Measurements from ENCODE around the gene IL23A.
A peak's percentile ranks its signal among the peaks of the same experiment; 100 is the strongest.
"Not testable (repeated sequence)": the region's sequence is repeated elsewhere in the genome, so short reads cannot be mapped to it uniquely, and the experiment has no call there.

Gene IL23A, protein sequence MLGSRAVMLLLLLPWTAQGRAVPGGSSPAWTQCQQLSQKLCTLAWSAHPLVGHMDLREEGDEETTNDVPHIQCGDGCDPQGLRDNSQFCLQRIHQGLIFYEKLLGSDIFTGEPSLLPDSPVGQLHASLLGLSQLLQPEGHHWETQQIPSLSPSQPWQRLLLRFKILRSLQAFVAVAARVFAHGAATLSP

DNA sequence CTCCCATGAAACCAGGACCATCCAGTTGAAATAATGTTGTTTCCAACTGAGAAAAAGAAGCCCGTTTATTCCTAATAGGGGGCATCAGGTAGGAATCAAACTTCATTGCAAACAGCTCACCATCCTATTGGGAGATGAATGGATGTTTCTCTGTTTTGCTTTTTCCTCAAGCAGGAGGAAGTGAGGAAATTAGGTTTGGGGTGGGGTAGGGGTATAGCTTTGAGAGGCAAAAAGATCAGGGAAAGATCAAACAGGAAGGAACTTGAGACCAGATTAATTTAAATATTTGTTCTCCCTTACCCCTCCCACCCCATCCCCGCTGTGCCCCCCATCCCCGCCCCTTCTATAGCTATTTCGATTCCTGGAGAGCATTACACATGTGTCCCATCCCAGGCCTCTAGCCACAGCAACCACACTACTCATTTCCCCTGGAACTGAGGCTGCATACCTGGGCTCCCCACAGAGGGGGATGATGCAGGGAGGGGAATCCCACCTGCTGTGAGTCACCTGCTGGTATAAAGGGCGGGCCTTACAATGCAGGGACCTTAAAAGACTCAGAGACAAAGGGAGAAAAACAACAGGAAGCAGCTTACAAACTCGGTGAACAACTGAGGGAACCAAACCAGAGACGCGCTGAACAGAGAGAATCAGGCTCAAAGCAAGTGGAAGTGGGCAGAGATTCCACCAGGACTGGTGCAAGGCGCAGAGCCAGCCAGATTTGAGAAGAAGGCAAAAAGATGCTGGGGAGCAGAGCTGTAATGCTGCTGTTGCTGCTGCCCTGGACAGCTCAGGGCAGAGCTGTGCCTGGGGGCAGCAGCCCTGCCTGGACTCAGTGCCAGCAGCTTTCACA is at the start of gene IL23A:
Gene IL23A (plus strand): TSS at position 577 of the 850 bp plus-strand sequence. CDS start 161 bp downstream, at position 738.
- DNase-seq, result peak; percentile 66

DNA sequence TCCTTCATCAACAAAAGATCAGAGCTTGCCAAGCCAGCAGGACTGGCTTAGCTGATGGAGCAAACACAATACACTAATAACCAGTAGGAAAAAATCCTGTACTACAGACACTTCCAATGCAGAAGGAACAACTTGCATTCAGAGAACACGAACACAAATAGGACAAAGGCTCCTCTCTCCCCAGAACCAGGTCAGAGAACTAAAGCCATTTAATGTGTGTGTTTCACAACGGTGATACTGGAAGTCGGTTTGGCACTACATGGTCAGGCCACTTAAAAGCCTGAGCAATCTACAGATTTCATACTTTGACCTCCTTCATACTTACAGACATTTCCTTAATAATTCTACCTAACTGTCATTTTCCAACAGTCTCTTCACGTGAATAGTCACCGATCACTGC is 44.9 kb upstream of the IL23A start:
- no peak for DNase-seq

DNA sequence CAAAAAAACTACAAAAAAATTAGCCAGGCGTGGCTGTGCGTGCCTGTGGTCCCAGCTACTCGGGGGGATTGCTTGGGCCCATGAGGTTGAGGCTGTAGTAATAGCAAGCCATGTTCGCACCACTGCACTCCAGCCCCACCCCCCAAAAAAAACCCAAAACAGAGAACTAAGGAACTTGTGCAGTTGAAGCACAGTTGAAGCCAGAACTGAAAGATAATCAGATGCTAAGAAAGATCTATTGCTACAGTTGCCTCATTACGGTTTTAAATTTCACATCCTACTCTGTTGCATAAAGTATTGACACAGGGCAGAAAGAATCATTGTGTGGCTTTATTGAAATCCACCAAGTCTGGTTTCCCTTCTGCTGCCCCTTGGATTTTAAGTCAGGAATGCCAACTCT is 42.4 kb upstream of the IL23A start:
- no peak for DNase-seq

DNA sequence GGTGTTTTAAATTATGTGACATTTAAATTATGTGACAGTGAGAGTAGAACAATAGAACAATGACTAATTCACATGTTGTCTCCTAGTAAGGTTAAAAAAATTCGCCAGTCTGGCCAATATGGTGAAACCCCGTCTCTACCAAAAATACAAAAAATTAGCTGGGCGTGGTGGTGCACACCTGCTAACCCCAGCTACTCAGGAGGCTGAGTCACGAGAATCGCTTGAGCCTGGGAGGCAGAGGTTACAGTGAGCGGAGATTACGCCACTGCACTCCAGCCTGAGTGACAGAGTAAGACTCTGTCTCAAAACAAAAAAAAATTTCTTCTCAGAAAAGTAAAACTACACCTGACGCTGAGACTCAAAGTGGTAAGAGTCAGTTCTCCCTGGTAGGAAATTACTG is 41.3 kb upstream of the IL23A start:
- no peak for DNase-seq

DNA sequence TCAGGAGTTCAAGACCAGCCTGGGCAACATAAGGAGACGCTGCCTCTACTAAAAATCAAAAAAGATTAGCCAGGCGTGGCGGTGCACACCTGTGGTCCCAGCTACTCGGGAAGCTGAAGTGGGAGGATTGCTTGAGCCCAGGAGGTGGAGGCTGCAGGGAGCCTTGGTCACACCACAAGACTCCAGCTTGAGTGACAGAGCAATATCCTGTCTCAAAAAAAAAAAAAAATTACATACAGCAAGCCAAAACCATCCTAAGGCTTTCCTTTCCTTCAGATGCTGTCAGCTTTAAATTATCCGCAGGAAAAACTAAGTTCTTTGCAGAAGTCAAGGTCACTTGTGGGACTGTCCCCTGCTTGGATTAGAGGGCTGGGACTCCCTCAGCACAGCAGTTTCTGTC is 39.9 kb upstream of the IL23A start:
- DNase-seq, result no peak

DNA sequence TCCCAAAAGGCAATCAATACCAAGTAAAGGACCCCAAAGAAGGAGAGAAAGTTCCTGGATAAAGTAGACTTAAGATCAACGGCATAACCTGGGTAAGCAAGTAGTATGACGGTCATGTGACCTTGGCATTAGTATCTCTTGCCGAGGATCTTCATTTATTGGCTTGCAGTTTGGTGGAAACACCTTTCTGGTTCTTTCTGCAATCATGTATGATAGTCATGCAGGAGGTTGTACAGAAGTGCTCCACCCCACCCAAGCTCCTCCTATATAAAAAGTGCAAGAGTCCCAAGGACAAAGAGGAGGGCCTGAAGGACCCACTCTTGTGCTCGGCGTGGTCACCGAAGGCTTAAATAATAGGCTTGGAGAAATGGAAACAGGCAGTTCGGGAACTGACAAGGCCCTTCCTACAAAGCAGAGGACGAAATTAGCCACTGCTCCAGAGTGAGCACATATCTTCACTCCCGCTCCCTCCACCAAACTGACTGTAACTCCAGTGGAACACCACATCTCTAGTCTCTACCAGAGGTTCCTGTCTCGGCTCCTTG is 39.3 kb upstream of the IL23A start:
- peak; percentile 56 for DNase-seq

DNA sequence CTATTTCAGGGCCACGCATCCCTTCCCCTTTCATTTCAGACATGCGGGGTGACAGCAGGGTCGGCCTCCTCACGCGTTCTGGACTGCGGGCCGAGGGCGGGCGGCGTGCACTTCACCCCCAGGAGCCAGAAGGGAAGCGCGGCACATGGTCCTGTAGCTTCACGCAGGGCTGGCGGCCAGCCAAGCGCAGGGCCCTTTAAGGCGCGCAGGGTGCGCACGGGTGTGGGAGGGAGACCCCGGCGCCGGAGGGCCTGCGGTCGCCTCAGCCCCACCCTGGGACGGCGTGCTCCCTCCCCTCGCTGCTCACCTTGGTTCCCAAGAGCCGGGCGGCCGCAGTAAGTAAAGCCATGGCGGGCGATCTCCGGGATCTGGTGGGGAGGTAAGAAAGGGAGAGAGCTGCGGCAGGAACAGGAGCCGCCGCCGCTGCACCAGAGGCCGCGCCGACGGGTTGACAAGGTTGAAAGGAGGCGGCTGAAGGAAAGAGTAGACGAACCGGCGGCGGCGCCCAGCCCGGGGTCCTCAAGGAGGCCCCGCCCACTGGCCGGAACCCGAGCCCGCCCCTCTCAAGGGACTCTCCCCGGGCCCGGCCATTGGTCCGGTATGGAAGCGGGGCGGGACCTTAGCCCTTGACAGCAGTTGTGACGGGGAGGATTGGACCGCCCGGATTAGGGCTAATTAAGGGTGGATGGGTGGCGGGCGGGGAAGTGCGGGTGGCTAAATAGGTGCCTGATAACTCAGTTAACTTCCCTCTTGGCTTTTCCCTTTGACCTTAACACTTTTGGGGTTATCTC is 38.6 kb upstream of the IL23A start, which contains the start of gene CS:
Gene CS (minus strand): TSS at position 478 of the 791 bp plus-strand sequence. CDS start 129 bp downstream, at position 349.
- DNase-seq, result peak; percentile 99

DNA sequence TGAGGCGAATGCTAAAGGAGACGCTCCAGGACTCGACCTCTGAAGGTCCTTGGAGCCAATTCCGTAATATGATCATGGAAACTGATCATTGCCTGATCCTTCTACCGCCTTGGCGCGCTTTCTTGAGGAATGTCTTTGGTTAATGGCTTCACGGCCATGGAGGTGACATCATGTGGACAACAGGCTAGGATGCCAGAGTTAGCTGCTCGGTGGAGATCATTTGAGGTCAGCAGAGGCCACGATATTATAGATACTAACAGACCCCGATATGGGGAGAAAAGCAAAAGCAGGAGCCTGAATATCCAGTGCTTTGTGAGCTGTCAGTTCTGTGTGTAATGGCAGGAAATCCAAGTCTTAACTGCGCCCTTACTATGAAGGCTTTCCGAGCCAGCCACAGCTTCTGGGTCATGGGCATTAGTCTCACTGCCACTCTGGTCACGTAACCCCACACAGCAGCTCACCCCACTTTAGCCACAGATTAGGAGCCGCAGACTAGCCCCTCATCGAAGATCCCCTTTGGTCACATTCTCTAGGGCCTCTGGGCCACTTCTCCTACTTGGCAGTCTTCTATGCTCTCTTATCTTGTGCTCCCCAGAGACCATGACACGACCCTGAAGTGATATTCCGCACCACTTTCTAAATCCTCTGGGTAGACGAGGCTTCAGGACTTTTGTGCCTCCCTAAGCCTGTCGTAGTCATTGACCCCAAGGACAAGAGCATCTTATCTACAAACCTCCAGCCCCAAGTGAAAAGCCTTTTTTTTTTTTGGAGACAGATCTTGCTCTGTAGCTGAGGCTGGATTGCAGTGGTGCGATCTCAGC is 37.8 kb upstream of the IL23A start:
- DNase-seq, result no peak

DNA sequence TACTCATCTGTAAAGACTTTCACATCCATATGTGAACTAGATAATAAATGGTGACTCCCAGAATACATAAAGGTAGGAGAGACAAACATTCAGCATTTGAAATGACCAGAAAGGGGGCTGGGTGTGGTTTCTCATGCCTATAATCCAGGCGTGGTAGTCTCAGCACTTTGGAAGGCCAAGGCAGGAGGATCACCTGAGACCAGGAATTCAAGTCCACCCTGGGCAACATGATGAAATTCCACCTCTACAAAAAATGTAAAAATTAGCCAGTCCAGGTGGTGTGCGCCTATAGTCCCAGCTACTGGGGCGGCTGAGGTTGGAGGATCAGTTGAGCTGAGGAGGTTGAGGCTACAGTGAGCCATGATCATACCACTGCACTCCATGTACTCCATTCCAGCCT is 34.4 kb upstream of the IL23A start:
- no peak for DNase-seq

DNA sequence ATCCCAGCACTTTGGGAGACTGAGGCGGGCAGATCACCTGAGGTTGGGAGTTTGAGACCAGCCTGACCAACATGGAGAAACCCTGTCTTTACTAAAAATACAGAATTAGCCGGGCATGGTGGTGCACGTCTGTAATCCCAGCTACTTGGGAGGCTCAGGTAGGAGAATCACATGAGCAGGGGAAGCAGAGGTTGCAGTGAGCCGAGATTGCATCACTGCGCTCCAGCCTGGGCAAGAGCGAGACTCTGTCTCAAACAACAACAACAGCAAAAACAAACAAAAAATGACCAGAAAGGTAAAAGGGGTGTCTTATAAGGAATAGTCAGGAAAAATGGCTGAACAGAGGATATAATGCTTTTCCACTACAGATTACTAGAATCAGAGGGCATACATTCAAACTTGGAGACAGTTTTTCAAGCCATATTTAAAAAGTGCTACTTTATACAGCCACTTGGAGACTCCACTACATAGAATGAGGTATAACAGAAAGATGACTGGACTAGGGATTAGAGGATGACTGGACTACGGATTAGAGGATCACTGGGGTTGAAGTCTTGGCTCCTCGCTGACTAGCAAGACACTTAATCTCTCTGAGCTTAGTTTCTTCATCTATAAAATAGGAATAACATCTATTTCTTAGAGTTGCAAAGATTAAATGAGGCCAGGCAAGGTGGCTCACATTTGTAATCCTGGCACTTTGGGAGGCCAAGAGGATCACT is 33.7 kb upstream of the IL23A start:
- DNase-seq, result no peak

DNA sequence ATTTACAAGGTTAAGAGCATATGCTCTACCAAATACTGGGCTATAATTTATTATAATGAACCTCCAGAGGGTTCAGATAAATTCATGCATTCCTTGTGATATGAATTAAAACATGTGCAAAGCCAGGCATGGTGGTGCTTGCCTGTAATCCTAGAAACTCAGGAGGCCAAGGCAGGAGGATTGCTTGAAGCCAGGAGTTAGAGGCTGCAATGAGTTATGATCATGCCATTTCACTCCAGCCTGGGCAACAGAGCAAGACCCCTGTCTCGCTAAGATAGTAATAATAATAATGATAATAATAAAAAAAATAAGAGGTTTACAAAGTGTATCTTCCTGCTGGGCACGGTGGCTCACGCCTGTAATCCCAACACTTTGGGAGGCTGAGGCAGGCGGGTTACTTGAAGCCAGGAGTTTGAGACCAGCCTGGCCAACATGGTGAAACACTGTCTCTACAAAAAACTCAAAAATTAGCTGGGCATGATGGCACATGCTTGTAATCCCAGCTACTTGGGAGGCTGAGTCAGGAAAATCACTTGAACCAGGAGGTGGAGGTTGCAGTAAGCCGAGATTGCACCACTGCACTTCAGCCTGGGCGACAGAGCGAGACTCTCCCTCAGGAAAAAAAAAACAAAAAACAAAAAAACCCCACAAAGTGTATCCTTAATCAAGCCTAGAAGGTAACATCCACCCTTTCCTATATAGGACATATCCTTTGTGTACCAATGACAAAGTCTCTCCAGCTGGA is 31.3 kb upstream of the IL23A start:
- no peak for DNase-seq

DNA sequence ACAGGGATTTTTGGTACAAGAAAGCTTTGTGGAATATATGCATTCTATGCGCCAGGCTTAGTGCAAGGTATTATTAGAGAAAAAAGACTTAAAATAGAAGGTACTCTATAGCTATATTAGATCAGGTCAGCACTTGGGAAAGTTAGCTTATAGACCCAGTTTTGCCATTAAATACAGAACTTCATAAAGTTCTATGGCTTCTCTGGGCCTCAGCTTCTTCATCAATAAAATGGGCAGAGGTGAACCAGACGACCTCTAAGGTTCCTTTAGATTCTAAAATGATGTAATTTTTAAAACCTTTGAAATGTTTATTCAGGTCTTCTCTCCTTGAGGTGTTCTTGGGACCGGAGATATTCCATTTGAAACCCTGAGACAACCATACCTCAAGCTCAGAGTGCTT is 30.0 kb upstream of the IL23A start:
- no peak for DNase-seq

DNA sequence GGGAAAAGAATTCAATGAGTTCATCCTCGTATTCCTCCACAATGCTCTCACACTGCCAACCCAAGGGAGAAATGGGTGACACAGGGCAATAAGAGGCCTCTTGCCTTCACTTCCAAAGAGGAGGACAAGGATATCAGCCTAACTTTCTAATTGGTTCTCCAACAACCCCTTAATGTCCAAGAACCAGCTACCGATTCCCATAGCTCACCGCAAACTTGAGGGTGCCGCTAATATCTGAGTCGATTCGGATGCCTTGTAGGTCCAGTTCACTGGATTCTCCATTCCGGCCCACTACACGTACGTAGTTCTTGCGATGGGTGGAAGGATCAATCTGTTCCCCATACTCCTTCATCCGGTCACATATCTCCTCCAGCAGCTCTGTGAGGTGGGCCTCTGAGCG is 27.7 kb upstream of the IL23A start:
- DNase-seq, result no peak

DNA sequence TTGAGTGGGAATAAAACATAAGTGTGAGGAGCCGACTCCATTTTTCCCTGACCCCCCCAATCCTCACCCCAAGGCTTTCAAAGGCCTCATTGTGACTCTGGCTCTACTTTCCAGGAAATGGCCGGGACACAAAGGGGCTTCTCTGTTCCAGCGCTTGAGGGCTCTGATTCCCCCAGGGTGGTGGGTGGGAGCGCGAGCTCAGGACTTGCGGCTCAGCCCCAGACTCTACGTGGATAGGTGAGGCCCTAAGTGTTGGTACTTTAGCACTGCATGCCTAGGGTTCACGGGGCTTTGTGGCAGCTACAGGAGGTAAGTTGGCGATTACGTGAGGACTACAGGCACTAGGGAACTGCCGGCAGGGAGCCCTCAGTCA is 23.4 kb upstream of the IL23A start:
- peak; percentile 70 for DNase-seq

DNA sequence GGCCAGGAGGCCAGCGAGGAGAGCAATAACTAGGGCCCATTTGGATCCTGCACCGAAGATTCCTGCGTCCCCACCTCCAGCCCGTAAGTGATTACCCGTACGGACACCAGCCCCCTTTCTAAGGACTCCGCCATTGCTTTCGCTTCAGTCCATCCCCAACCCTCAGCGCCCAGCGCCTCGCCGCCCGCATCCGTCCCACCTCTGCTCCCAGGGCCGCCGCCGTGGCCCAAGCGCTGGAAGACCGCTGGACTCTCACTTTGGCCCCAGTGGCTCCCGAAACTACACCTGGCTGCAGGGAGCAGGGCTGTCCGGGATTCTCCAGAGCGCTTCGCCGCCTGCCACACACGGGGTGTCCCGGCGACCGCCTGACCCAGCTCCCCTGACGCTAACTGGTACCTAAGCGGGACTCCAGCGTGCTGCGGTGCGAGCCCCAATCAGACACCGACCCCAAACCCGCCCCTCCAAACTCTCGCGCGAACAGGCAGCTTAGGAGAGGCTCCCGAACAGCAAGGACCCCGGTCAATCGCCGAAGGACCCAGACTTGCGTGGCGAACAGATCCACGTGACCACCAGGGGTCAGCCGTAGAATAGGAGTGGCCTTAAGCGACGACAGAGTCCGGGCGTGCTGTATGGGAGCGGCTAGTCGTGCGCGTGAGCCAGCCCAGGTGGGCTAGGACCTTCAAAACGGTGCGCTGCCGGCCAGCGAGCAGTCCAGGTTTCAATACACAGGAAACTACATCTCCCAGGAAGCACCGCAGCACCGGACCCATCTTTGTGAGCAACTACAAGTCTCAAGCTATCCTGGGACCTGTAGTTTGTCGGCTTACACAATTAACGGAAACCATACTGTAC is 22.8 kb upstream of the IL23A start, which contains the start of gene CNPY2:
Gene CNPY2 (minus strand): TSS at position 367 of the 852 bp plus-strand sequence. CDS start 771 bp downstream, outside the sequence.
- peak; percentile 99 for DNase-seq

DNA sequence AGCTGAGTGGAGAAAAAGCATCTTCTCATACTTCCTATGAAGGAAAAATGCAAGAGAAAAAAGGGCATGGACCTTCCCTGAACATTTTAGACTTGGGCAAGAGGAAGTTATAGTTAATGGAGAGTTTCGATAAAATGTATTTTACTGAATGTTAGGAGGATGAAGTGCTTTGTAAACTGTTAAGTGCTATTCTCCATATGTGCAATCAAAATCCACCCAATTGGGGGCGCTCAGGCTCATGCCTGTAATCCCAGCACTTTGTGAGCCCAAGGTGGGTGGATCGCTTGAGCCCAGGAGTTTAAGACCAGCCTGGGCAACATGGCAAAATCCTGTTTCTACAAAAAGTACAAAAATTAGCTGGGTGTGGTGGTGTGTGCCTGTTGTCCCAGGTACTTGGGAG is 21.0 kb upstream of the IL23A start:
- DNase-seq, result no peak

DNA sequence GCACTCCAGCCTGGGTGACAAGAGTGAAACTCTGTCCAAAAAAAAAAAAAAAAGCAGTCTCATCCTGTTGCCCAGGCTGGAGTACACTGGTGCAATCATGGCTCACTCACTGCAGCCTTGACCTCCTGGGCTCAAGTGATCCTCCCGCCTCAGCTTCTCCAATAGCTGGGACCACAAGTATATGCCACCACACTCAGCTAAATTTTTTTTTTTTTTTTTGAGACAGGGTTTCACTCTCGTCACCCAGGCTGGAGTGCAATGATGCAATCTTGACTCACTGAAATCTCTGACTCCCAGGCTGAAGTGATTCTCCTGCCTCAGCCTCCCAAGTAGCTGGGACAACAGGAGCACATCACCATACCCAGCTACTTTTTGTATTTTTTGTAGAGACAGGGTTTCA is 17.7 kb upstream of the IL23A start:
- DNase-seq, result no peak

DNA sequence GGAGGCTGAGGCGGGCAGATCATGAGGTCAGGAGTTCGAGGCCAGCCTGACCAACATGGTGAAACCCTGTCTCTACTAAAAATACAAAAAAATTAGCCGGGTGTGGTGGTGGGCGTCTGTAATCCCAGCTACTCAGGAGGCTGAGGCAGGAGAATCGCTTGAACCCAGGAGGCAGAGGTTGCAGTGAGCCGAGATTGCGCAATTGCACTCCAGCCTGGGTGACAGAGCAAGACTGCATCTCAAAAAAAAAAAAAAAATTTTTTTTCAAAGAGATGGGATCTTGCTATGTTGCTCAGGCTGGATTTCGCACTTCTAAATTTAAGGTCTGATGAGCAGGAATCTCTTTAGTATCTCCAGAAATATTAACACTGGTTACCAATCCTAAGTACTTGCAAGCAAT is 17.1 kb upstream of the IL23A start:
- DNase-seq, result not testable (repeated sequence)

DNA sequence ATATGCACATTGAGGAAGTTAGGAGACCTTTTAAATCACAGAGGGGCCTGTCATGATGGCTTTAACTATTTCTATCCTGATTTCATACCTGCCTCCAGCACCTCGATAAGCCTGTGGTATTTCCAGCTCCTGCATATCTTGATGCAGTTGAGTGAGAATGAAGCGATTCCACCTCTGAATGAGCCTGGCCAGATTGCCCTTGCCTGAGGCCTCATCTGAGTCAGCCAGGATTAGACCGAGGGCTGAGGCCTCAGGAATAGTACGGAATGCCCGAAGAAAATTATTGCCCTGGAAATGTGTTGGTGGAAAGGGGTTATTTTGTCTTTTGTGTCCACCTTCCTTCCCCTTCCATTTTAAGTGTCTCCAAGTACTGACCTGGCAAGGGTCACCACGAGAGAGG is 14.5 kb upstream of the IL23A start:
- DNase-seq, result no peak

DNA sequence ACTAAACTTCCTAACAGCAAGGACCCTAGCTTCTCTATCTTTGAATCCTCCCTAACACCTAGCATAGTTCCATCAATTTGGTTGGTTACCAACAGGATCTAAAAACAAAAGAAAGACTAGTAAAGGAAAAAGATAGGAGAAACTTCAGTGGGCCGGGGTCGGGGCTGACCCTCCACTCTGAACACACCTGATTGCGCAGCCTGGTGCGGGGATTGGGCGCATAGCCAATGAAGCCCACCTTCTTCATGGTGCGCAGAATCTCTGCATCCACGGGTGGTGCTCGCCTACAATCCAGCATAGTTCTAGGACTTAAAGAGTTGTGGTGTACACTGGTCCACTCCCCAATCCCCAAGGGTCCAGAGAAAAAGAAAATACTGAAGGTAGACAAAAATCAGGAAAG is 12.6 kb upstream of the IL23A start:
- DNase-seq, result no peak
